Measurements from ENCODE around the gene VMAC. TPM values are rescaled to one million over a fixed set of nuclear protein-coding genes. Genes with fewer than 3 reads are reported as not detected.

VMAC gene
- total RNA-seq, 2 donors from 2014 or later: 1.9 to 3.3 TPM

GRCh38 chr19:5921516-5922160 is 17.0 kb downstream of the VMAC start:
- DNase-seq: no peak

GRCh38 chr19:5922161-5922545 is 17.5 kb downstream of the VMAC start:
- DNase-seq: no peak
- ATAC-seq: no peak
- intact Hi-C loops (cut with DNase I): no loop called here

More at GRCh38 chr19:5921516-5922160, 17.0 kb downstream of the VMAC start:
- ATAC-seq: no peak
- intact Hi-C loops (cut with DNase I): no loop called here

GRCh38 chr19:5923356-5923755 is 18.7 kb downstream of the VMAC start:
- intact Hi-C loops (cut with DNase I): no loop called here
- ATAC-seq (no peak), DNase-seq (no peak)

GRCh38 chr19:5925830-5926427 is 21.3 kb downstream of the VMAC start:
- DNase-seq: no peak
- intact Hi-C loops (cut with DNase I): no loop called here
- no peak for ATAC-seq

GRCh38 chr19:5926641-5927440 is 22.2 kb downstream of the VMAC start:
- ATAC-seq: peak; percentile 81 to 85
- intact Hi-C loops (cut with DNase I): no loop called here
- no peak for DNase-seq

- DNase-seq (no peak), ATAC-seq (no peak)
- intact Hi-C loops (cut with DNase I): no loop called here
These were observed 22.8 kb downstream of the VMAC start for GRCh38 chr19:5927441-5927821.

- DNase-seq: no peak
- no peak for ATAC-seq
These were observed 24.5 kb downstream of the VMAC start for GRCh38 chr19:5929179-5929578.

GRCh38 chr19:5929625-5930024 is 25.0 kb downstream of the VMAC start:
- intact Hi-C loops (cut with DNase I): no loop called here
- ATAC-seq (no peak), DNase-seq (no peak)

More at GRCh38 chr19:5929179-5929578, 24.5 kb downstream of the VMAC start:
- intact Hi-C loops (cut with DNase I): no loop called here

GRCh38 chr19:5931251-5931650 is 26.6 kb downstream of the VMAC start:
- intact Hi-C loops (cut with DNase I): no loop called here
- DNase-seq (no peak), ATAC-seq (no peak)

GRCh38 chr19:5932146-5932545 is 27.5 kb downstream of the VMAC start:
- intact Hi-C loops (cut with DNase I): no loop called here
- ATAC-seq (no peak), DNase-seq (no peak)

GRCh38 chr19:5932609-5933262 is 28.1 kb downstream of the VMAC start:
- intact Hi-C loops (cut with DNase I): no loop called here
- DNase-seq: no peak

GRCh38 chr19:5933391-5934068 is 28.9 kb downstream of the VMAC start:
- no peak for DNase-seq
- no peak for ATAC-seq
- intact Hi-C loops (cut with DNase I): no loop called here

More at GRCh38 chr19:5932609-5933262, 28.1 kb downstream of the VMAC start:
- no peak for ATAC-seq

- DNase-seq: no peak
- intact Hi-C loops (cut with DNase I): no loop called here
- ATAC-seq: no peak
These were observed 29.4 kb downstream of the VMAC start for GRCh38 chr19:5934069-5934401.

- peak; percentile 57 for DNase-seq
- intact Hi-C loops (cut with DNase I): no loop called here
- ATAC-seq: peak; percentile 55 to 62
These were observed 30.3 kb downstream of the VMAC start for GRCh38 chr19:5934774-5935472.

GRCh38 chr19:5935473-5936291 is 31.0 kb downstream of the VMAC start:
- peak; percentile 21 to 47 for ATAC-seq
- intact Hi-C loops (cut with DNase I): no loop called here
- no peak for DNase-seq

GRCh38 chr19:5936292-5936592 is 31.6 kb downstream of the VMAC start:
- intact Hi-C loops (cut with DNase I): no loop called here
- DNase-seq (no peak), ATAC-seq (no peak)

- DNase-seq (no peak), ATAC-seq (no peak)
- intact Hi-C loops (cut with DNase I): no loop called here
These were observed 32.9 kb downstream of the VMAC start for GRCh38 chr19:5937550-5937949.

Measured in left cardiac atrium (tissue), 4 donors.